ENCODE results near the gene MAGI2. TPM values are rescaled to one million over a fixed set of nuclear protein-coding genes. Genes with fewer than 3 reads are reported as not detected.
A peak's percentile ranks its signal among the peaks of the same experiment; 100 is the strongest.

MAGI2 gene
- polyA plus RNA-seq, 10 donors = 3.9 to 8.2 (median 5.2) TPM

DNA sequence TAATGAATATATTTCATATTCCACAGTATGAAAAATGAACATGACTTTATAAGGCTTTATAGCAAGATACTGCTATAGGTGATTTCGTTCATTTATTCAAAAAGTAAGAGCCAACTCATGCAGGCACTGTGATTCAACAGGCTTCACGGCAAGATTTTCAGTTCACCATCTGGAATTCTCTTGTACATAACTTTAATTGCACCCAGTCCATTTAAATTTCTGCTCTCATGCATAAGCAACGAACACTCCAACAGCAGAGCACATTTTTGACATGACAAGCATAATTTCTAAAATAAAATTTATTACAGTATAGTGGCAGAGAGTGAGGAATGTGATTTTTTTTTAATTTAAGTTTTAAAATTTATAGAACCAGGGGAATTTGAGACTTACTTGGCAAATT is 1218.8 kb downstream of the MAGI2 start:
- DNase-seq = no peak

DNA sequence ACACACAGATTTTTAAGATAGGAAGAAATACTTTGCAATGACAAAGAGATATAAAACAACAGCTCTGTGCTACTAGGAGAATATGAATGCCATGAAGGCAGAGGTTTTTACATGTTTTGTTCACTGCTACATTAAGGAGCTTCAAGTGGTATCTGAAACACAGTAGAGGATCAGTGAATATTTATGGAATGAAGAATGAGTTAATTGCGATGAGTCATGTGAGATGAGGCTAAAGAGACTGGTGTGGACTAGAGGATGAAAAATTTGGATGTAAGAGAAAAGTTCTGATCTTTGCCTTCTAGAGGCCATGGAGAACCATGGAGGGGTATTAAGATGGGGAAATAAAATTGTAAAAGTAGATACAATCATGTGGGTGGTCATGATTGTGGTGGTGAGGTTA is 1220.7 kb downstream of the MAGI2 start:
- DNase-seq = no peak

DNA sequence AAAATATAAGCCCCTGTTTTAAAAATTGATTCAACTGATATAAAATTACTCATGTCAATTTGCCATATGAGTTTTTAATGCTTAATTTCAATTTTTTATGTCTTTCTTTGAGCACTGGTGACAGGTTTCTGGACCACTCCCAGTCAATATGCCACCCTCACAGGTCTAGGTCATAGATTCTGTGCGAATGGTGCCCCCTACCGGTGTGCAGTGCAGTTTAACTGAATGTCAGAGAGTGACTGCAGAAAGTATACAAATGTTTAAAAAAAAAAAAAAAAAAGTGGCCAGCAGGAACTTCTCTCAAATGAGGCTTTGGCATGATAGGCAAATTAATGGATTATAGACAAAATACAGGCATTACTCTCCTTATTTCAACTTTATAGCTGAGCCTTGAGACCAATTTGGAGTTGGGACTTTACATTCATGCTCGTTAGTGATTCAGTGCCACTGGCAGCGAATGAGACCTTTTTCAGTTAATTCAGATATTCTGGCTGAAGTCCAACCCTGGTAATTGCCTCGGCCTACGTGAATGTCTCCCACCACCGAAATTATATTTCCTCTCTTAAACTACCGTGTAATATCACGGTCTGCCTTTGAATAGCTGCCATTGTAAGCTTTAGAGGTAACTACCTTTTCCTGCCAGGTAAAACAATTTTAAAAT is 1227.3 kb downstream of the MAGI2 start:
- DNase-seq = no peak

DNA sequence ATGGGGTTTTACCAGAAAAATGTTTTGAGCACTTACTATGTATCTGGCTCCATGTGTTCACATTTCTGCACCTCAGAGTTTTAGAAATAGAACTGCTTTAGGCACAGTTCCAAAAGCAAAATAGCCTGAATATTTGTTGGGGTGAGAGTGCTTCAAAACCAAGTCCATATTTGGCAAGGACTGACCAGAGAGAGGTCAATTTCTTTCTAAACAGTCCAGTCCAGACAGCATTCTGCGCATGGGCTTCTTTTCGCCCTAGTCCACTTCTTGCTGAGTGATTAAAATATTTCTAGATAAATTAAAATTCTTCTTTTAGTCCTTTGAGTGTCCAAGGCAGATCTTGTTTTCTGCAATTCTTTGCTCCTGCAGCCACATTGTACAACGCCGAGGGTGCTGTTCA is 1227.9 kb downstream of the MAGI2 start:
- DNase-seq = peak in 1 of 3 donors; percentile 8

DNA sequence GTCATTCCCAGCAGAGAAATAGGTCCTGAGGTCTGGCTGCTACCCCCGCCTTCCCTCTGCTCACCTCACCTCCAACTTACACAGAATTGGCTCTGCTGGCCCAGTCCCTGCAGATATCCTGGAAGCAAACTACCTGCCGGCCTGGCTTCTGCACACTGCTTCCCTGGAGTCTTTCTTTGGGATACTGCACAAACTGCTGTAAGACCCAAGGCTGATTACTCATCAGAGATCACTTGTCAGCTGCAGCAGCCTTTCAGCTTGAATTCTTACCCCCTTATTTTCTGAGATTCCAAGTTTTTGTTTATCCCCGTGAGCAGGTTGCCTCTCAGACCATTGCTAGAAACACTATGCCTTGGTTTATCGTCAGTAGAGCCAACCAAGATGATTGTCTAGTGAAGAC is 1228.5 kb downstream of the MAGI2 start:
- DNase-seq = no peak

DNA sequence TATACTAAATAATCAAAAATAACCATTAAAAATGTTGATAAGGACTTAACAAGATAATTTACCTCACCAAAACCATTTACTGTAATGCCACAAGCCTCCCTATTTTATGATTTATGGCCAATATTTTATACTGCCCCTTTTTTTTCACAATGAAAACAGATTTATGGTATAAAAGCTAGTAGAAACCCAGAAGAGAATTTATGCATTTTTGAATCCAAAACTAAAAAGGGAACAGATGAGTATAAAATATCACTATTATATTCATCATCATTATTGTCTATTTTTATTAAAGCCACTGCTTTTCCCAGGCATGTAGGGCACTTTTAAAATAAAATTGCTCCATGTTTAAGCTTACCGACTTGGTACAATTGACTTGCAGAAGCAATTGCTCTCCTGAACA is 1229.9 kb downstream of the MAGI2 start:
- no peak for DNase-seq

DNA sequence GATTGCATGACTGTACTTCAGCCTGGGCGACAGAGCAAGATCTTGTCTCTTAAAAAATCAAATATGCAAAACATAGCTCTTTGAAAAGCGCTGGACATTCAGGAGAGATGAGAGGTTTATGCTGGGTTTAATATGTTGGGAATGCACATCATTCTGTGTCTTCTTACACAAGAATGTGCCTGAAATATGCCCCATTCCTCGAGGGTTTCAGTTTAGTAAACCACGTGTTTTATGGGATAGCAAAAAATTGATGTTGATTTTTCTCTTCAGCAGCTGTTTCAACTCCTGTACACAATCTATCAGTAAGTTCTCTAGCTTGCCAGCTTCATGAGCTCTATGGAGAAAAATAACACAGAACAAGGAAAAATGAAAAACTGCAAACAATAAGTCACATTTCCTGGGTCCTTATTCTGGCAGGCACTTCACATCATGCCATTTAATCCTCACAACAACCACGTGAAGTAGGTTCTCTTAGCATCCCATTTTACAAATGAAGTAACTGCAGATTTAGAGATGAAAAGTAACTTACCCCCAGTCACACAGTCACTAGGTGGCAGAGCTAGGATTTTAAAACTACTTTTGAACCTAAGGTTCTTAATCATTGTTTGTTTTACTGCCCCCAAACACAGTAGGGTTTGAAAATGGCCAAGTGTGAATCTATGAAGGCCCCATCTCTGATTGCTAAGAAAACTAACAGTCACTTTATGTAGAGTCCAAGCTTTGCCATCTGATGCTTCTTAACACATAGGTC is 1231.3 kb downstream of the MAGI2 start:
- DNase-seq = peak in 2 of 3 donors; percentile 15 to 49

DNA sequence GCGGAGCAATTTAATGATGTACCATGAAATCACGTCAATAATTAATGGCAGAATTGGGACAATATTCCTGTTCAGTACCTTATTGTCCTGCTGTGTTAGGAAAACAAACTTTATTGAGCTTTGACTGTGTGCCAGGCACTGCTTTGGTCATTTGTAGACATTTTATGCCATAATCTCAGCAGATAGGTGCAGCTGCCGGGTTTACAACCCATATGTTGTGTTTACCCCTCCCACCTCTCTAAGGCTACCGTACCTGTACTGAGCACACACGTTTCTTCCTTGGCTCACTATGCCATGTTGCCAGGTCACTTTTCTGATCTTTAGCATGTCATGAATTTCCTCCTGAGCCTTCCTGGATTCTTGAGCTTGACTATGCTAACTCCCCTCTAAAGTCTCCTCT is 1232.7 kb downstream of the MAGI2 start:
- DNase-seq = no peak

DNA sequence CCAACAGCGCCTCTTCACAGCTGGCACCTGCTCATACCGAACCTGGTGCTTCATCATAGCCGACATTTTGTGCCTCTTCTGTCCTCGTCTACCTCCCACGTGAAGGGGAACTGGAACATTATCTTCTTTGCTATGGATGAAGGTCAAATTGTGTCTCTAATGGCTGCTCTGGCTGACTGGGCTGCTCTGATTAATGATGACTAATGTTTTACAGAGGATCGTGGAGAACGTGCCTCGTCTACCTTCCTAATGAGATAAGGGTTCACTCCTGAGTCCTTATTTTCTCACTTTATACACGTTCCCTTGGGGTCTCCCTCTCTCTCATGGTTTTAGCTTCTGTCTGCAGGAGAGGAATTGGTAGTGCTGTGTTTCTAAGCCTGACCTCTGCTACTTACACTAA is 1234.6 kb downstream of the MAGI2 start:
- no peak for DNase-seq

DNA sequence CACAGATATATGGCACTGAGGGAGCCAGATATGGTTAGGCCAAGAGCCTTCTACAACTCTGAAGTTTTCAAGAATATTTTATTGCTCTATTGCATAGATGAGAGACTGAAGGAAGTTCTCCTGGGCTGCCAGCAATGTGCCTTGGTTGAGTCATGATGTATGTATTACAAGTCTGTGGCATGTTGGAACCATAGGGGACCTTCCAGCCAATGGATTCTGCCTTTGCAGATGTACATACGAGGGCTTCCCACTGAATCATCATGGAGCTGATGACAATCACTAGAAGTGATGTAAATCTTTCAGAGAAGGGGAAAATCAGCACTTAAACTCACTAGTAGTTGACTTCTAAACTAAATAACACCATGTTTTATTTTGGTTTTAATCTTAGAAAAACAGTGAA is 1235.4 kb downstream of the MAGI2 start:
- peak in 1 of 3 donors; percentile 82 for DNase-seq

DNA sequence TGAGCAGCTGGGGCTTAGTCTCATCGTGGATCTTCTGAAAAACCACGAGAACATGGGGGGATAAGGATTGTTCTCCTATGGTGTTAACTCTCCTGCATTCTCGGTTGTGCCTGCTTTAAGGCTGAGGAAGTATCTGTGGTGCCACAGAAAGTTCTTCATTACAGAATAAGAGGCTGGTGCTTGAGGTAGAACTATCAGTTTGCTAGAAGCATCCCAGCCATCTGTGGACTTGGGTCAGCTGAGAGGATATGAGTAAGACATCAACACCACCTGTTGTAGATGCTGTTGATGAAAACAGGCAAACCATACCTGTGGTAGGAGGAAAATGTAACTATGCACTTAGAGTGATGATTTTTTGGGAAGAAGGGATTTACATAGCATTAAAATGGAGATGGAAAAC is 1238.3 kb downstream of the MAGI2 start:
- DNase-seq = no peak

DNA sequence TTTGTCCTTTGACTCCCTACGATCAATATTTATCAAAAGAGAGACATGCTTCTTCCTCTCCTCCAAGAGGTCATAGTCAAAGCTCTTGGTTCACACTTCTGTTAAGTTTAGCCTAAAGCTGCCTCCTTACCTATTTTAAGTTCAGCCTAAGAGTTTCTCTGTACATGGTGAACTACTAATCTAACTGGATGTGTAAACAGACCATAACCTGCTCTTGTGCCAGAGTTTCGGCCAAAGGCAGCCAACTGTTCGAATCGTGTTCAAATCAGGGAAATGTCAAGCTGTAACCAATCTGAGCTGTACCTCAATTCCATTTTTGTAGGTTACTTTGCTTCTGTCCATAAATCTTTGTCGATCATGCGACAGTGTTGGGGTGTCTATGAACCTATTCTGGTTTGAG is 1240.1 kb downstream of the MAGI2 start:
- no peak for DNase-seq

DNA sequence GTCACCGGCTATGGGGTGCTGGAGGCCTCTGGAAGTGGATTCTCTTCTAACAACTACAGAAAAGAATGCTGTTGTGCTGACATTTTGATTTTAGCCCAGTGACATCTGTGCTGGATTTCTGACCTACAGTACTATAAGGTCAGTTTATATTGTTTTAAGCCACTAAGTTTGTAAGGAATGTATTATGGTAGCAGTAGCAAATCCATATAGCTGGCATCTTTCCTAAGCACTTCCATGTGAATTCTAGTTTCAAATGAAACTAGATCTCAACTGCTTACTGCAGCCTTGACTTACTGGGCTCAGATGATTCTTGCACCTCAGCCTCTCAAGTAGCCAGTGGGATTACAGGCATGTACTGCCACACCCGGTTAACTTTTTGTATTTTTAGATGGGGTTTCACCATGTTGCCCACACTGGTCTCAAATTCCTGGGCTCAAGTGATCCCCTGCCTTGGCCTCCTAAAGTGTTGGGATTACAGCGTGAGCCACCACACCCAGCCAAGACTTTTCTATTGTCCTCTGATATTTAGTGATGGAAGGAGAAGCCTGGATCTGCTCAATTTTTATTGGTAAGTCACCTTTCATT is 1240.9 kb downstream of the MAGI2 start:
- DNase-seq = no peak

DNA sequence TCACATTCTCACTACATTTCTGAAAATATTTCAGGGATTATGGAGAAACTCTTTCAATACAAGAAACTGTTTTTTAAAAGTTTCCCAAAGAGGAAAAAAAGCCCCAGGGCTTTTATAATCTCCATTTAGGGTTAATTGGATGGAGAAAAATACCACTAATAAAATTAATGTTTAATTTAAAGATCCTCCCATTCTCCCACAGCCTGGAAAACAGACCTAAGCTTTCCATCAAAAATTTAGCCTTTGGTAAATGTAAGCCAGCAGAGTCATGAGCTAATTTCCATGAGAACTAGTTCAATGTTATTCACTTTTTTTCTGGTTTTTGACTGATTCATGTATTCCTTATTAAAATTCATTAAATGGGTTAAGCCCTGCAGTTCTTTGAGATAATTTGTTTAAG is 1246.2 kb downstream of the MAGI2 start:
- DNase-seq = no peak

DNA sequence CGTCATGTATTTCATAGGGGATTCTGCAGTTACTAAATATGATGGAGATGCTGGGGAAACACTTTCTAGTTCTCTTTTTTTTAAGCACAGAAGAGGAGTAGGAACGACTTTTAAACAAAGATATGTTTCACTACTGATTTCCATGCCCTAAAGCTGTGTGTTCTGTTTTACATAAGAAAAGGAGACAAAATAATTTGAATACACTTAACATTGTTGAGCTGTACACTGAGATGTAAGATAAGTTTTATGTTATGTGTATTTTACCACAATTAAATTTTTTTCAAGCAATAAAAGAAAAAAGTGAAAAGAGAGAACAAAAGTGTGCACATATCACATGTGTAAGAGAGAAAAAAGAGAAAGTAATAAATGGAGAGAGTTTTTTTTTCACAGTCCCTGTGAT is 1246.7 kb downstream of the MAGI2 start:
- DNase-seq = no peak

DNA sequence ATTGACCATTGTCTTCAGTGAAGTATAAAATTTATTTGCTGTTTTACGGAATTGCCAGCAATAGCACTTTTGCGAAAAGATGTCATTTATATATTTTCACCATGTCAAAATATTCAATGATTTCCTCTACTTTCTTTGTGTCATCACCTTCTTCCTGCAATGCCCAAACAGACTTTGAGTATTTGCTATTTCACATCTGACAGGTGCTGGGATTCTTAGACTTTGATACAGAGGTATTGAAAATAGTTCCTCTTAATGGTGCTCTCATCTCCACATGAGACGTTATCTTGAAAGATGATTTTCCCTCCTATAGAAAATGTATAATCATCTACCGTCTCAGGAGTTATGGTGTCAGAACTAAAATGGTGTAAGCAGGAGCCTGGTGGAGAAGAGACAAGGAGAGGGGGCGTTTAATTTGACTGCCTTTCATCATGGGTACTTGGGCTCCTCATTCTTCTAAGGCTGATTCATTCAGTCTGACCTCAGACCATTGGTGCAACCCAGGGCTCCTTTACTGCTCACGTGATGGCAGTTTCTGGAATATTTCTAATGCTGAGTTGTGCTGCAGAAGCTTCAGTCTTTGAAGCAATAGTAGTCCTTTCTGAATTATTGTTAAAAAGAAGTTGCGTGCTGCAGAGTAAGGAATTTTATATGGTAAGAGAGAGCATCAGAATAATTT is 1250.3 kb downstream of the MAGI2 start:
- DNase-seq = no peak

DNA sequence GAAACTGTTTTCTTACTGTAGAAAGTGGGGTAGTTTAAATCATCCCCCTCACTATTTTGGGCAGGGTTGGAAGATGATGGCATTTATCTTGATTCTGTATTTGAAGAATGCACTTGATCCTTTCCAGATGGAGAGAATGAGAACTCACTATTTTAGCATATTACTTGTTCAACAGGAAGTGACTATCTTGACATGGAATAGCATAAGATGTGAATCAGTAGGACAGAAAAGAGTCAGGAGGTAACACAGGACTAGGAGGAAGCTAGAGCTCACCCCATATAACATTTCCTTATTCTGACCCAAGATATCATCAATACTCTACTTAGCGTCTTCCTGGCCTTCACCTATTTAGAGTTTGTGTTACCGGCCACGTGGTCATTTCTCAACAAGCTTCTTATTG is 1254.7 kb downstream of the MAGI2 start:
- DNase-seq = peak in 1 of 3 donors; percentile 37

DNA sequence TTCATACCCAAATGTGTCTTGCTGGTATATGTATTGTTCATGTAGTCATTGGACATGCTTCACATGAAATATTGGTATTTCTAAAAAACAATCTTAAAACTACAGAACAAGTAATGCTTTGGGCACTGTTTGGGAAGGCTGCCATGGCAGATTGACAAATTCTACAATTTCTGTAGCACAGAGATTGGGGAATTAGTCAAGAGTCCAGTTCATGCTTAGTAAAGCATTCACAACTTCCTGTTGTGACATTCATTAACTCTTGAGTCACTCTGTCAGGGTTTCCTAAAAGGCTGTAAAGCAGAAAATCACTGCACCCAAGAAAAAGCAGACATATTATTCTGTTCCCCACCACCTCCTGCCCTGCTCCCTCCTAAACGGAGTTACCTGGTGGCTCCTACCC is 1256.0 kb downstream of the MAGI2 start:
- peak in 1 of 3 donors; percentile 32 for DNase-seq

DNA sequence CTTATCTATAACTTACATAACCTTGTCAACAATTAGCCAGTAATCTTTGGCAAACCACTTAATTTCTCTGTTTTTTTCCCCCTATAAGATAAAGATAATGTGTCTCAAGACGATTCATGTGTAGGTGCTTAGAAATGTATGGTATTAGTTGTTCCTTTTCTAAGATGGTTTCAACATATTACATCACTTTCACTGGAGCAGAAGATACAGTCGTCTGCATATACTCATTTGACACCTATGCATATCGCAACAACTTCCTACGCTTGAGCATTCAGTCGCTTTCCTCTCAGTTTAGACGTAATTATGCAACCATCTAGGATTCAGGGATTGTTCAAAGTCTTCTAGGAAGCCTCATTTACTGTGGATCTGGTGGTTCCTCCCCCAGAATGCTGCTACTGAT is 1258.2 kb downstream of the MAGI2 start:
- DNase-seq = no peak

DNA sequence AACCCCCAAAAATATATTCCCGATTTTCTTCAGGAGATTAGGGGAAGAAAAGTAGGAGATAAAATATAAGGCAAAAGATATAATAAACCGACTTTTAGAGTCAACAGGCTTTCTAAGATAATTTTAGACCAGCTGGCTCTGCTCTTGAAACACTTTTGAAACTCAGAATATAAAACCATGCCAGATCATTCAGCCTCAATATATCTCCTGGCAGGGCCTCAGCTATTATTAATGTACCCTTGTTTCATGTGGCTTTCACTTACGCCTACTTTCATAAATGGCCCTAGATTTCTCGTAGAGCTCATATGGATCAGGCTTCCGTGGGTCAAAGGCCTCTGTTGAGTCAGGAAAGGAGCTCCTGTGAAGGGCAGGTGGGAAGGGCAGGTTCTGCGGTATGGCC is 1258.9 kb downstream of the MAGI2 start:
- DNase-seq = no peak

DNA sequence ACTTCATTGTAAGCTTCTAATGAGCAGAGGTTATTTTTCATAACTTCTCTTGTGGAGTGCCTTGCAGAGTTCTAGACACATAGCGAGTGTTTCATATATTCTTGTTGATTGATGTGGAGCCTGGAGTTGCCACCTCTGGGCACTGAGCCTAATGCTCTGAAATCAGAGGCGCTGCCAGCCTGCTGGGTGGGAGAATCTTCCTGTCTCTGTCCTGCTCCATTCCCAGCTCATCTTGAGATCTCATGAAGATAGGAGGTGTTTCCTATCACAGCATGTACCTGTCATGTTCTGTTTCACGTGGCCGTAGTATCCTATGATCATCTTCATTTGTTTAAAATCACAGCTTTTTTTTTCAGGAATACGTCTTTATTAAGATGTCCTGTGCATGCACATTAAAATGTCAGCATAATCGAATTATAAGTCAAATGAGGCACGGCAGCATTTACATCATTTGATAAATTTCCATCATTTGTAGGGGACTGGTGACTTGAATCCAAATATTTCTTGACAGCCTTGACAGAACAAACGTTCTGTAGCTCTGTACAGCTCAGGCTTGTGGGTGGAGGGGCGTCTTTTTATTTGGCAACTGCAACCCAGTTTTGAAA is 1261.9 kb downstream of the MAGI2 start:
- no peak for DNase-seq

DNA sequence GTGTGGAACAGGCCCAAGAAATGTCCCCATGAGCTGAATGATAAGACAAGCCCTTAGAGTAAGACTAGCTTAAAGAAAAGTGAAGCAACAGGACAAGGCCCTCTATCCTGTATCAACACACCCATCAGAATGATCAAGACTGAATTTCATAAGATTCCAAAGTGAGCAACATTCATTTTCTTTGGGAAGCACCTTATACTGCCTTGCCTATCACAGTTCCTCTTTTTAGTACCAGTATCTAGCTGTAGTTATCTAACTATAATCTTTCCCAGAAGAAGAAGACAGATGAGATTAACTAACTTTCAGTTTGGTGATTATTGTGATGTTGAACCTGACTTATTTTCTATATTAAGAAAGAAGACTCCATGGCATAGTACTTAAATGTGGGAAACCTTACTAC is 1263.7 kb downstream of the MAGI2 start:
- no peak for DNase-seq
